Measurements from ENCODE around the gene CDC20. TPM values are rescaled to one million over a fixed set of nuclear protein-coding genes. Genes with fewer than 3 reads are reported as not detected.

Gene CDC20
- total RNA-seq, 1 donor from 2014 or later = 2.0 TPM

Small RNAs within 50 kb of the gene (microRNA-seq; reads per million reads assigned to microRNA genes)
- gene MIR6734 = 0.48 reads per million

Other genes with a start within 250 kb of the CDC20 start
- gene EBNA1BP2, start 186.7 kb upstream of the CDC20 start, total RNA-seq = 67.4 and 74.0 TPM in 2 replicates
- 0.21 and 0.47 TPM in 2 replicates for gene CFAP57, start 186.7 kb upstream of the CDC20 start, total RNA-seq
- not detected in 2 replicates for gene TMEM125, start 89.0 kb upstream of the CDC20 start, total RNA-seq
- not detected in 2 replicates for gene C1orf210, start 73.4 kb upstream of the CDC20 start, total RNA-seq
- 0.11 TPM in 1 of 2 replicates, not detected in the other for gene TIE1, start 58.0 kb upstream of the CDC20 start, total RNA-seq
- gene MPL, start 21.2 kb upstream of the CDC20 start, total RNA-seq = 0.08 TPM in 1 of 2 replicates, not detected in the other
- 47.3 and 48.2 TPM in 2 replicates for gene ELOVL1, start 9.0 kb downstream of the CDC20 start, total RNA-seq
- gene MED8, start 30.8 kb downstream of the CDC20 start, total RNA-seq = 24.8 and 37.0 TPM in 2 replicates
- gene SZT2, start 30.9 kb downstream of the CDC20 start, total RNA-seq = 13.8 and 19.5 TPM in 2 replicates
- gene HYI, start 95.0 kb downstream of the CDC20 start, total RNA-seq = 8.7 and 12.4 TPM in 2 replicates
- 7.8 and 9.9 TPM in 2 replicates for gene PTPRF, start 171.9 kb downstream of the CDC20 start, total RNA-seq